WTC11 (cell line): ENCODE data around the gene TIAM2. TPM values are rescaled to one million over a fixed set of nuclear protein-coding genes. Genes with fewer than 3 reads are reported as not detected.

Experiments used
- ATAC-seq: fragments of 200-7000 bp; cut with Tn5 transposase; 2 replicates; pipeline ENCODE4 v1.10.0; 2021; ENCODE audit warnings: mild to moderate bottlenecking, moderate library complexity
- CTCF ChIA-PET: fragments of 300-600 bp; sonication (Branson Sonifier 250); formaldehyde crosslinking; loops from one replicate; lab custom pipeline; 2021; ENCODE audit warnings: antibody characterized with exemption; lab: Charles Lee
- POLR2A ChIA-PET: fragments of 350-600 bp; sonication (Branson Sonifier 250); formaldehyde crosslinking; loops from one replicate; lab custom pipeline; 2021; ENCODE audit warnings: antibody characterized with exemption; lab: Charles Lee
- DNase-seq: peaks from one replicate; pipeline ENCODE4 v3.0.0; 2021; ENCODE audit warnings: low spot score
- H3K27ac Mint-ChIP-seq: 2 replicates; pipeline ENCODE4 v1.8.0; 2021; ENCODE audit warnings: mixed read lengths
- H3K27me3 Mint-ChIP-seq: 2 replicates; pipeline ENCODE4 v1.8.0; 2021; ENCODE audit warnings: low read depth, mild to moderate bottlenecking, moderate library complexity, mixed read lengths
- H3K36me3 Mint-ChIP-seq: 2 replicates; pipeline ENCODE4 v1.8.0; 2021; ENCODE audit warnings: mixed read lengths
- H3K4me1 Mint-ChIP-seq: 2 replicates; pipeline ENCODE4 v1.8.0; 2022; ENCODE audit warnings: mixed read lengths
- H3K4me3 Mint-ChIP-seq: 2 replicates; pipeline ENCODE4 v1.8.0; 2021; ENCODE audit warnings: mild to moderate bottlenecking, moderate library complexity, mixed read lengths
- H3K9me3 Mint-ChIP-seq: 2 replicates; pipeline ENCODE4 v1.8.0; 2021; ENCODE audit warnings: mixed read lengths
- ELF4 ChIP-seq: sonication (generic); formaldehyde crosslinking; IDR thresholded peaks from 2 replicates; pipeline ENCODE4 v1.8.1; 2022; ENCODE audit warnings: low read depth, mild to moderate bottlenecking, moderate library complexity, missing genetic modification reagents
- HMGA2 ChIP-seq: fragments of 250-450 bp; sonication (Bioruptor Pico); IDR thresholded peaks from 2 replicates; pipeline ENCODE4 v1.4.0; 2021; ENCODE audit warnings: mild to moderate bottlenecking, moderate library complexity
- OVOL2 ChIP-seq: fragments of 250-450 bp; sonication (Bioruptor Pico); IDR thresholded peaks from 2 replicates; pipeline ENCODE4 v1.9.0; 2021; ENCODE audit warnings: mild to moderate bottlenecking, borderline replicate concordance
- RELA ChIP-seq: sonication (generic); formaldehyde crosslinking; IDR thresholded peaks from 2 replicates; pipeline ENCODE4 v1.8.1; 2022; ENCODE audit warnings: missing genetic modification reagents, mild to moderate bottlenecking, borderline replicate concordance
- SMAD3 ChIP-seq: sonication (generic); formaldehyde crosslinking; IDR thresholded peaks from 2 replicates; pipeline ENCODE4 v1.8.0; 2022; ENCODE audit warnings: missing genetic modification reagents, mild to moderate bottlenecking, borderline replicate concordance
- TCF7 ChIP-seq: sonication (generic); formaldehyde crosslinking; IDR thresholded peaks from 2 replicates; pipeline ENCODE4 v1.8.0; 2022; ENCODE audit warnings: mild to moderate bottlenecking, low read depth, missing genetic modification reagents, moderate library complexity
- ZNF121 ChIP-seq: sonication (generic); formaldehyde crosslinking; IDR thresholded peaks from 2 replicates; pipeline ENCODE4 v1.8.0; 2023; ENCODE audit warnings: missing genetic modification reagents
- ZNF138 ChIP-seq: sonication (generic); formaldehyde crosslinking; conservative IDR thresholded peaks from 2 replicates; pipeline ENCODE4 v1.8.1; 2022; ENCODE audit warnings: mild to moderate bottlenecking, moderate library complexity, missing genetic modification reagents
- ZNF263 ChIP-seq: sonication (generic); formaldehyde crosslinking; IDR thresholded peaks from 2 replicates; pipeline ENCODE4 v1.8.1; 2022; ENCODE audit warnings: low read depth, mild to moderate bottlenecking, moderate library complexity, missing genetic modification reagents
- total RNA-seq: library from RNA; stranded (reverse); gene quantifications from 3 replicates; pipeline ENCODE4 v1.2.3, GENCODE V29; 2021
- TF ChIP-seq, protein P1 (sequence below): sonication (generic); formaldehyde crosslinking; IDR thresholded peaks from 2 replicates; pipeline ENCODE4 v1.8.0; 2023; ENCODE audit warnings: mild to moderate bottlenecking, missing genetic modification reagents
- TF ChIP-seq, protein P2 (sequence below): sonication (generic); formaldehyde crosslinking; IDR thresholded peaks from 2 replicates; pipeline ENCODE4 v1.8.0; 2022; ENCODE audit warnings: missing genetic modification reagents
- TF ChIP-seq, protein P3 (sequence below): sonication (generic); formaldehyde crosslinking; IDR thresholded peaks from 2 replicates; pipeline ENCODE4 v1.8.1; 2022; ENCODE audit warnings: low read depth, missing genetic modification reagents, borderline replicate concordance
- TF ChIP-seq, protein P4 (sequence below): sonication (generic); formaldehyde crosslinking; IDR thresholded peaks from 2 replicates; pipeline ENCODE4 v1.8.0; 2022; ENCODE audit warnings: mild to moderate bottlenecking, missing genetic modification reagents
- TF ChIP-seq, protein P5 (sequence below): sonication (generic); formaldehyde crosslinking; IDR thresholded peaks from 2 replicates; pipeline ENCODE4 v1.8.0; 2022; ENCODE audit warnings: mild to moderate bottlenecking, missing genetic modification reagents
- TF ChIP-seq, protein P6 (sequence below): fragments of 250-450 bp; sonication (Bioruptor Pico); conservative IDR thresholded peaks from 2 replicates; pipeline ENCODE4 v1.9.0; 2021; ENCODE audit warnings: mild to moderate bottlenecking
- TF ChIP-seq, protein P7 (sequence below): sonication (generic); formaldehyde crosslinking; IDR thresholded peaks from 2 replicates; pipeline ENCODE4 v1.8.1; 2022; ENCODE audit warnings: mild to moderate bottlenecking, missing genetic modification reagents, moderate library complexity, borderline replicate concordance

TIAM2 gene
- total RNA-seq, 1 experiment from 2014 or later = 15.1 TPM

DNA sequence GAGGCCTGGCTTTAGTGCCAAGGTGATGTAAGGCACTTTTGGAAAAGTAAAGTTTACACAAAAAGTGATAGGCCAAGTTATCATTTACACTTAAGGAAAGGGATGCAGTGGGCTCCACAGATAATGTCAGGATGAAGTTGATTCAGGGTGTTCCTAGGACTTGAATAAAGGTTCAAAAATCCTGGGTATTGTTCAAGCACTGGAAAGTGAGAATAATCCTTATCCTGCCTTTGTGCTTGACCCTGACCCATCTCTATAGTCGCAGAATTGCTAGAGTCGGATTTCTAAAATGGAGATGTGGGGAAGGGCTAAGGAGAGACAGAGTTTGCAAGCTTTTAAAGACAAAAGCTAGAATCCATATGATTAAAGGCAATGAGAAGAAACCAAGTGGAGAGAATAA lies 115.6 kb downstream of the TIAM2 start:
- Mint-ChIP-seq H3K27ac (peak overlapping the region; percentile 71), H3K4me1 (peaks cover 40% of the 10 kb centered on the region), H3K36me3 (no peaks in the 10 kb centered on the region), H3K4me3 (no peak overlapping the region), H3K9me3 (no peaks in the 10 kb centered on the region), H3K27me3 (no peaks in the 10 kb centered on the region)
- no peak for DNase-seq
- ChIA-PET CTCF (interaction anchor here (0.5 to 2.4 kb wide), 2 partner anchors 14 to 41 kb away, joined by 3 to 7 read pairs; no protein-coding TSS in a partner anchor), POLR2A (interaction anchor here (0.6 kb wide), 1 partner anchor 61 kb away, joined by 4 read pairs; no protein-coding TSS in a partner anchor)
- ATAC-seq = no peak; the same call in 1 of the 2 replicates
- TF ChIP-seq ZNF121 (no peak), SMAD3 (CRISPR knock-in tag) (no peak), OVOL2 (CRISPR knock-in tag) (no peak), HMGA2 (CRISPR knock-in tag) (no peak), ELF4 (CRISPR knock-in tag) (no peak)
- TF ChIP-seq, protein P1, sequence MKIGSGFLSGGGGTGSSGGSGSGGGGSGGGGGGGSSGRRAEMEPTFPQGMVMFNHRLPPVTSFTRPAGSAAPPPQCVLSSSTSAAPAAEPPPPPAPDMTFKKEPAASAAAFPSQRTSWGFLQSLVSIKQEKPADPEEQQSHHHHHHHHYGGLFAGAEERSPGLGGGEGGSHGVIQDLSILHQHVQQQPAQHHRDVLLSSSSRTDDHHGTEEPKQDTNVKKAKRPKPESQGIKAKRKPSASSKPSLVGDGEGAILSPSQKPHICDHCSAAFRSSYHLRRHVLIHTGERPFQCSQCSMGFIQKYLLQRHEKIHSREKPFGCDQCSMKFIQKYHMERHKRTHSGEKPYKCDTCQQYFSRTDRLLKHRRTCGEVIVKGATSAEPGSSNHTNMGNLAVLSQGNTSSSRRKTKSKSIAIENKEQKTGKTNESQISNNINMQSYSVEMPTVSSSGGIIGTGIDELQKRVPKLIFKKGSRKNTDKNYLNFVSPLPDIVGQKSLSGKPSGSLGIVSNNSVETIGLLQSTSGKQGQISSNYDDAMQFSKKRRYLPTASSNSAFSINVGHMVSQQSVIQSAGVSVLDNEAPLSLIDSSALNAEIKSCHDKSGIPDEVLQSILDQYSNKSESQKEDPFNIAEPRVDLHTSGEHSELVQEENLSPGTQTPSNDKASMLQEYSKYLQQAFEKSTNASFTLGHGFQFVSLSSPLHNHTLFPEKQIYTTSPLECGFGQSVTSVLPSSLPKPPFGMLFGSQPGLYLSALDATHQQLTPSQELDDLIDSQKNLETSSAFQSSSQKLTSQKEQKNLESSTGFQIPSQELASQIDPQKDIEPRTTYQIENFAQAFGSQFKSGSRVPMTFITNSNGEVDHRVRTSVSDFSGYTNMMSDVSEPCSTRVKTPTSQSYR (CRISPR knock-in tag) = no peak

DNA sequence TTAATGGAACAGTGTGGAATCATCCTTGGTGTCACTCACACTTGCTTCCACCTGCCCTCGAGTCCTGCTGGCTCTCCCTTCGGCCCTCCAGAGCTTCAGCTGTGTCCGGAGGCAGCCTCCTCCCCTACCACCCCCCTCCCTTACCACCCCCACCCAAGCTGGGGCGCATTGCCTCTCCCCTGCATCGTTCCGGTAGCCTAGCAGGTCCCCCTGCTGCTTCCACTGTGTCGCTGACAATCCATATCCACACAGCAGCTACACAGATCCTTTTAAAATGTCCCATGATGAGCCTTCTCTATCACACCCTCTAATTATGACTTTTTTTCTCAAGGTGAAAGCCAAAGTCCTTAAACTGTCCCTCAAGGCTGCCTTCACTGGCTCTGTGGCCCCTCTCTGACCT lies 117.6 kb downstream of the TIAM2 start:
- Mint-ChIP-seq H3K9me3 (no peaks in the 10 kb centered on the region), H3K36me3 (no peaks in the 10 kb centered on the region; the same call in 1 of the 2 replicates), H3K4me3 (no peak overlapping the region), H3K27me3 (no peaks in the 10 kb centered on the region), H3K27ac (peak overlapping the region; percentile 60), H3K4me1 (peaks cover 51% of the 10 kb centered on the region)
- ChIA-PET POLR2A (no interaction called here), CTCF (interaction anchor here (0.5 to 2.4 kb wide), 2 partner anchors 39 to 54 kb away, joined by 3 to 7 read pairs; no protein-coding TSS in a partner anchor)
- no peak for DNase-seq
- ATAC-seq = peak; percentile 54
- TF ChIP-seq ZNF263 (CRISPR knock-in tag) (no peak), TCF7 (CRISPR knock-in tag) (no peak), RELA (no peak), ZNF138 (no peak)
- TF ChIP-seq, protein P2, sequence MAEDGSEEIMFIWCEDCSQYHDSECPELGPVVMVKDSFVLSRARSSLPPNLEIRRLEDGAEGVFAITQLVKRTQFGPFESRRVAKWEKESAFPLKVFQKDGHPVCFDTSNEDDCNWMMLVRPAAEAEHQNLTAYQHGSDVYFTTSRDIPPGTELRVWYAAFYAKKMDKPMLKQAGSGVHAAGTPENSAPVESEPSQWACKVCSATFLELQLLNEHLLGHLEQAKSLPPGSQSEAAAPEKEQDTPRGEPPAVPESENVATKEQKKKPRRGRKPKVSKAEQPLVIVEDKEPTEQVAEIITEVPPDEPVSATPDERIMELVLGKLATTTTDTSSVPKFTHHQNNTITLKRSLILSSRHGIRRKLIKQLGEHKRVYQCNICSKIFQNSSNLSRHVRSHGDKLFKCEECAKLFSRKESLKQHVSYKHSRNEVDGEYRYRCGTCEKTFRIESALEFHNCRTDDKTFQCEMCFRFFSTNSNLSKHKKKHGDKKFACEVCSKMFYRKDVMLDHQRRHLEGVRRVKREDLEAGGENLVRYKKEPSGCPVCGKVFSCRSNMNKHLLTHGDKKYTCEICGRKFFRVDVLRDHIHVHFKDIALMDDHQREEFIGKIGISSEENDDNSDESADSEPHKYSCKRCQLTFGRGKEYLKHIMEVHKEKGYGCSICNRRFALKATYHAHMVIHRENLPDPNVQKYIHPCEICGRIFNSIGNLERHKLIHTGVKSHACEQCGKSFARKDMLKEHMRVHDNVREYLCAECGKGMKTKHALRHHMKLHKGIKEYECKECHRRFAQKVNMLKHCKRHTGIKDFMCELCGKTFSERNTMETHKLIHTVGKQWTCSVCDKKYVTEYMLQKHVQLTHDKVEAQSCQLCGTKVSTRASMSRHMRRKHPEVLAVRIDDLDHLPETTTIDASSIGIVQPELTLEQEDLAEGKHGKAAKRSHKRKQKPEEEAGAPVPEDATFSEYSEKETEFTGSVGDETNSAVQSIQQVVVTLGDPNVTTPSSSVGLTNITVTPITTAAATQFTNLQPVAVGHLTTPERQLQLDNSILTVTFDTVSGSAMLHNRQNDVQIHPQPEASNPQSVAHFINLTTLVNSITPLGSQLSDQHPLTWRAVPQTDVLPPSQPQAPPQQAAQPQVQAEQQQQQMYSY (CRISPR knock-in tag) = no peak
- TF ChIP-seq, protein P3, sequence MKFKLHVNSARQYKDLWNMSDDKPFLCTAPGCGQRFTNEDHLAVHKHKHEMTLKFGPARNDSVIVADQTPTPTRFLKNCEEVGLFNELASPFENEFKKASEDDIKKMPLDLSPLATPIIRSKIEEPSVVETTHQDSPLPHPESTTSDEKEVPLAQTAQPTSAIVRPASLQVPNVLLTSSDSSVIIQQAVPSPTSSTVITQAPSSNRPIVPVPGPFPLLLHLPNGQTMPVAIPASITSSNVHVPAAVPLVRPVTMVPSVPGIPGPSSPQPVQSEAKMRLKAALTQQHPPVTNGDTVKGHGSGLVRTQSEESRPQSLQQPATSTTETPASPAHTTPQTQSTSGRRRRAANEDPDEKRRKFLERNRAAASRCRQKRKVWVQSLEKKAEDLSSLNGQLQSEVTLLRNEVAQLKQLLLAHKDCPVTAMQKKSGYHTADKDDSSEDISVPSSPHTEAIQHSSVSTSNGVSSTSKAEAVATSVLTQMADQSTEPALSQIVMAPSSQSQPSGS = no peak
- TF ChIP-seq, protein P4, sequence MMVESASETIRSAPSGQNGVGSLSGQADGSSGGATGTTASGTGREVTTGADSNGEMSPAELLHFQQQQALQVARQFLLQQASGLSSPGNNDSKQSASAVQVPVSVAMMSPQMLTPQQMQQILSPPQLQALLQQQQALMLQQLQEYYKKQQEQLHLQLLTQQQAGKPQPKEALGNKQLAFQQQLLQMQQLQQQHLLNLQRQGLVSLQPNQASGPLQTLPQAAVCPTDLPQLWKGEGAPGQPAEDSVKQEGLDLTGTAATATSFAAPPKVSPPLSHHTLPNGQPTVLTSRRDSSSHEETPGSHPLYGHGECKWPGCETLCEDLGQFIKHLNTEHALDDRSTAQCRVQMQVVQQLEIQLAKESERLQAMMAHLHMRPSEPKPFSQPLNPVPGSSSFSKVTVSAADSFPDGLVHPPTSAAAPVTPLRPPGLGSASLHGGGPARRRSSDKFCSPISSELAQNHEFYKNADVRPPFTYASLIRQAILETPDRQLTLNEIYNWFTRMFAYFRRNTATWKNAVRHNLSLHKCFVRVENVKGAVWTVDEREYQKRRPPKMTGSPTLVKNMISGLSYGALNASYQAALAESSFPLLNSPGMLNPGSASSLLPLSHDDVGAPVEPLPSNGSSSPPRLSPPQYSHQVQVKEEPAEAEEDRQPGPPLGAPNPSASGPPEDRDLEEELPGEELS (CRISPR knock-in tag) = no peak
- TF ChIP-seq, protein P1 (CRISPR knock-in tag) = no peak
- TF ChIP-seq, protein P5, sequence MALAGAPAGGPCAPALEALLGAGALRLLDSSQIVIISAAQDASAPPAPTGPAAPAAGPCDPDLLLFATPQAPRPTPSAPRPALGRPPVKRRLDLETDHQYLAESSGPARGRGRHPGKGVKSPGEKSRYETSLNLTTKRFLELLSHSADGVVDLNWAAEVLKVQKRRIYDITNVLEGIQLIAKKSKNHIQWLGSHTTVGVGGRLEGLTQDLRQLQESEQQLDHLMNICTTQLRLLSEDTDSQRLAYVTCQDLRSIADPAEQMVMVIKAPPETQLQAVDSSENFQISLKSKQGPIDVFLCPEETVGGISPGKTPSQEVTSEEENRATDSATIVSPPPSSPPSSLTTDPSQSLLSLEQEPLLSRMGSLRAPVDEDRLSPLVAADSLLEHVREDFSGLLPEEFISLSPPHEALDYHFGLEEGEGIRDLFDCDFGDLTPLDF (CRISPR knock-in tag) = no peak
- TF ChIP-seq, protein P6, sequence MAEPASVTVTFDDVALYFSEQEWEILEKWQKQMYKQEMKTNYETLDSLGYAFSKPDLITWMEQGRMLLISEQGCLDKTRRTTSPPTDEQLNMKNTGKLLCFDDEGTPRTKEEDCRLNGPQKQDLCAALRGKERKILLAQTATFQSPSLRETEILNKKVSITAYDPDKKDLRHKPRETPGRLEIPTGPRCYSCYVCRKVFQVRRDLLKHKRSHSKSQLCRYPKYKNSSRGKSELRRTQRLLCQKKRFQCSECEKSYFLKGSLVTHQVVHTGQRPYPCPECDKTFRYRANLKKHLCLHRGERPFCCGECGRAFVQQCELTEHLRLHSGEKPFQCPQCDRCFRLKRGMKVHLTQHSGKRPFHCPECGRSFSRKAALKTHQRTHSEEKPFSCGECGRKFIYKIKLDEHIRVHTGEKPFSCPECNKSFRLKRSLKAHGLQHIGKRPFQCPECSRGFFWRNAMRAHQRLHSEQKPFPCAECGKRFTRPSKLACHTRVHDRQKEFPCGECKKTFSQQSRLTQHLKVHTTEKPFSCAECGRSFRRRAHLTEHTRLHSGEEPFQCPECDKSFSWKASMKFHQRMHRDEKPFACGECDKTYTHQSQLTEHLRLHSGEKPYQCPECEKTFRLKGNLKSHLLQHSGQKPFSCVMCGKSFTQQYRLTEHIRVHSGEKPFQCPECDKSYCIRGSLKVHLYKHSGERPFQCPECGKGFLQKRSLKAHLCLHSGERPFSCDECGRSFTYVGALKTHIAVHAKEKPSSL (CRISPR knock-in tag) = no peak
- TF ChIP-seq, protein P7, sequence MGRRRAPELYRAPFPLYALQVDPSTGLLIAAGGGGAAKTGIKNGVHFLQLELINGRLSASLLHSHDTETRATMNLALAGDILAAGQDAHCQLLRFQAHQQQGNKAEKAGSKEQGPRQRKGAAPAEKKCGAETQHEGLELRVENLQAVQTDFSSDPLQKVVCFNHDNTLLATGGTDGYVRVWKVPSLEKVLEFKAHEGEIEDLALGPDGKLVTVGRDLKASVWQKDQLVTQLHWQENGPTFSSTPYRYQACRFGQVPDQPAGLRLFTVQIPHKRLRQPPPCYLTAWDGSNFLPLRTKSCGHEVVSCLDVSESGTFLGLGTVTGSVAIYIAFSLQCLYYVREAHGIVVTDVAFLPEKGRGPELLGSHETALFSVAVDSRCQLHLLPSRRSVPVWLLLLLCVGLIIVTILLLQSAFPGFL (CRISPR knock-in tag) = no peak
